Trophoblast cell (in vitro differentiated cells and primary cell): ENCODE measurements around the gene VPS33B.

Experiments
- DNase-seq, 2 donors: peaks; one replicate each; pipeline ENCODE4 v3.0.0-alpha.2; 2016
- H2AFZ ChIP-seq: 2 replicates; pipeline ENCODE4 v1.6.1; 2013; ENCODE audit warnings: low read length, moderate library complexity, mild to moderate bottlenecking; ENCODE audit not compliant: insufficient read depth, poor library complexity
- H2AK5ac ChIP-seq: 2 replicates; pipeline ENCODE4 v1.6.1; 2013; ENCODE audit warnings: mild to moderate bottlenecking, low read length
- H2BK120ac ChIP-seq: 2 replicates; pipeline ENCODE4 v1.6.1; 2013; ENCODE audit warnings: low read length, mild to moderate bottlenecking, moderate library complexity; ENCODE audit not compliant: insufficient read depth, poor library complexity
- H2BK12ac ChIP-seq: 2 replicates; pipeline ENCODE4 v1.6.1; 2013; ENCODE audit warnings: mild to moderate bottlenecking, low read length, moderate library complexity
- H2BK5ac ChIP-seq: 2 replicates; pipeline ENCODE4 v1.6.1; 2013; ENCODE audit warnings: low read length, low read depth, moderate library complexity, mild to moderate bottlenecking; ENCODE audit not compliant: poor library complexity
- H3K14ac ChIP-seq: 2 replicates; pipeline ENCODE4 v1.6.1; 2013; ENCODE audit warnings: mild to moderate bottlenecking, low read length
- H3K18ac ChIP-seq: 2 replicates; pipeline ENCODE4 v1.6.1; 2013; ENCODE audit warnings: mild to moderate bottlenecking, low read length
- H3K23ac ChIP-seq: 2 replicates; pipeline ENCODE4 v1.6.1; 2013; ENCODE audit warnings: low read length
- H3K27ac ChIP-seq: 2 replicates; pipeline ENCODE4 v1.5.1; 2013; ENCODE audit warnings: low read depth, mild to moderate bottlenecking, inconsistent platforms, low read length, moderate library complexity
- H3K27me3 ChIP-seq: 2 replicates; pipeline ENCODE4 v1.6.1; 2013; ENCODE audit warnings: inconsistent platforms, mild to moderate bottlenecking, low read length, moderate library complexity; ENCODE audit not compliant: insufficient read depth
- H3K36me3 ChIP-seq, 2 experiments: 1 replicate in 1 of 2; 2 replicates in 1 of 2; pipeline ENCODE4 v1.6.1; 2013; ENCODE audit warnings: low read length in 2 of 2, mild to moderate bottlenecking in 2 of 2, moderate library complexity in 1 of 2; ENCODE audit not compliant: insufficient read depth in 2 of 2, control insufficient read depth in 1 of 2
- H3K4ac ChIP-seq: 2 replicates; pipeline ENCODE4 v1.6.1; 2013; ENCODE audit warnings: low read depth, mild to moderate bottlenecking, low read length, moderate library complexity
- H3K4me1 ChIP-seq, 2 experiments: 1 replicate in 1 of 2; 2 replicates in 1 of 2; pipeline ENCODE4 v1.6.1; 2013; ENCODE audit warnings: low read length in 2 of 2, mild to moderate bottlenecking in 2 of 2, moderate library complexity in 1 of 2; ENCODE audit not compliant: insufficient read depth in 2 of 2, control insufficient read depth in 1 of 2
- H3K4me2 ChIP-seq: 2 replicates; pipeline ENCODE4 v1.6.1; 2013; ENCODE audit warnings: inconsistent platforms, mild to moderate bottlenecking, low read length, moderate library complexity
- H3K4me3 ChIP-seq: 2 replicates; pipeline ENCODE4 v1.5.1; 2013; ENCODE audit warnings: mild to moderate bottlenecking, low read depth, low read length, inconsistent platforms
- H3K79me1 ChIP-seq: one replicate; pipeline ENCODE4 v1.6.1; 2013; ENCODE audit warnings: low read length
- H3K79me2 ChIP-seq: 2 replicates; pipeline ENCODE4 v1.6.1; 2013; ENCODE audit warnings: low read length, mild to moderate bottlenecking; ENCODE audit not compliant: control insufficient read depth, insufficient read depth, poor library complexity
- H3K9ac ChIP-seq: 2 replicates; pipeline ENCODE4 v1.6.1; 2013; ENCODE audit warnings: mild to moderate bottlenecking, low read length
- H3K9me3 ChIP-seq: 2 replicates; pipeline ENCODE4 v1.6.1; 2013; ENCODE audit warnings: low read depth, mild to moderate bottlenecking, control low read depth, inconsistent platforms, low read length; ENCODE audit not compliant: insufficient read depth
- H4K12ac ChIP-seq: 2 replicates; pipeline ENCODE4 v1.6.1; 2013; ENCODE audit warnings: low read depth, mild to moderate bottlenecking, low read length, moderate library complexity
- H4K8ac ChIP-seq: 2 replicates; pipeline ENCODE4 v1.6.1; 2013; ENCODE audit warnings: low read depth, mild to moderate bottlenecking, low read length, moderate library complexity
- H4K91ac ChIP-seq: one replicate; pipeline ENCODE4 v1.6.1; 2013; ENCODE audit warnings: low read depth, mild to moderate bottlenecking, low read length, moderate library complexity
- WGBS: extraction: QIAGEN DNeasy Blood & Tissue Kit; methylation state at CpG from one replicate; pipeline ENCODE4 v1.1.7; 2013; ENCODE audit warnings: missing lambda C conversion rate; ENCODE audit not compliant: insufficient read length, insufficient coverage; ENCODE audit errors: extremely low coverage; 5-methylcytosine and 5-hydroxymethylcytosine counted together

The VPS33B gene

GRCh38 chr15:91045065-91045464, 22.7 kb upstream of the VPS33B start:
- Histone ChIP-seq H3K79me2 (no peaks in the 10 kb centered on the region), H3K27me3 (no peaks in the 10 kb centered on the region), H3K4me1 (no peaks in the 10 kb centered on the region), H4K91ac (no peak overlapping the region), H2AK5ac (no peak overlapping the region), H2AFZ (no peak overlapping the region), H2BK12ac (no peak overlapping the region), H3K14ac (no peak overlapping the region), H3K9ac (no peak overlapping the region), H2BK5ac (no peak overlapping the region), H3K27ac (no peak overlapping the region), H3K23ac (no peak overlapping the region), H2BK120ac (no peak overlapping the region), H3K9me3 (no peaks in the 10 kb centered on the region), H3K4me2 (no peak overlapping the region), H3K79me1 (no peaks in the 10 kb centered on the region), H3K4me3 (no peak overlapping the region), H4K12ac (no peak overlapping the region), H3K18ac (no peak overlapping the region), H3K4ac (no peak overlapping the region), H4K8ac (no peak overlapping the region), H3K36me3 (no peaks in the 10 kb centered on the region)
- no peak for DNase-seq
- no CpG with 5 or more reads among the region's 3 CpGs for WGBS

GRCh38 chr15:91043202-91043874, 20.9 kb upstream of the VPS33B start:
- DNase-seq: no peak
- WGBS: no CpG with 5 or more reads among the region's 11 CpGs
- H3K36me3 ChIP-seq: no peaks in the 10 kb centered on the region
- H3K4ac ChIP-seq: no peak overlapping the region
- H3K4me2 ChIP-seq: no peak overlapping the region
- H2BK120ac ChIP-seq: no peak overlapping the region
- no peak overlapping the region for H2AFZ ChIP-seq
- no peaks in the 10 kb centered on the region for H3K79me2 ChIP-seq
- no peak overlapping the region for H3K9ac ChIP-seq
- no peak overlapping the region for H2AK5ac ChIP-seq
- no peaks in the 10 kb centered on the region for H3K9me3 ChIP-seq
- H4K12ac ChIP-seq: no peak overlapping the region
- H4K91ac ChIP-seq: no peak overlapping the region
- no peak overlapping the region for H2BK12ac ChIP-seq
- H3K27me3 ChIP-seq: no peaks in the 10 kb centered on the region
- no peak overlapping the region for H3K4me3 ChIP-seq
- H3K27ac ChIP-seq: no peak overlapping the region
- H3K4me1 ChIP-seq: no peaks in the 10 kb centered on the region
- H2BK5ac ChIP-seq: no peak overlapping the region
- no peak overlapping the region for H4K8ac ChIP-seq
- H3K79me1 ChIP-seq: no peaks in the 10 kb centered on the region
- no peak overlapping the region for H3K14ac ChIP-seq
- H3K23ac ChIP-seq: no peak overlapping the region
- no peak overlapping the region for H3K18ac ChIP-seq

- H2BK12ac ChIP-seq: no peak overlapping the region
- no peak overlapping the region for H3K9ac ChIP-seq
- H4K12ac ChIP-seq: no peak overlapping the region
- no peaks in the 10 kb centered on the region for H3K4me1 ChIP-seq
- no peak overlapping the region for H3K27ac ChIP-seq
- no peak overlapping the region for H4K8ac ChIP-seq
- H3K27me3 ChIP-seq: no peaks in the 10 kb centered on the region
- H3K14ac ChIP-seq: no peak overlapping the region
- no peaks in the 10 kb centered on the region for H3K9me3 ChIP-seq
- no peak overlapping the region for H3K4ac ChIP-seq
- no peaks in the 10 kb centered on the region for H3K79me2 ChIP-seq
- H3K4me3 ChIP-seq: no peak overlapping the region
- no peaks in the 10 kb centered on the region for H3K79me1 ChIP-seq
- WGBS: no CpG with 5 or more reads among the region's 8 CpGs
- no peak overlapping the region for H3K4me2 ChIP-seq
- no peak overlapping the region for H2BK5ac ChIP-seq
- no peak overlapping the region for H4K91ac ChIP-seq
- H2AK5ac ChIP-seq: no peak overlapping the region
- no peak overlapping the region for H2AFZ ChIP-seq
- no peak overlapping the region for H3K23ac ChIP-seq
- DNase-seq: no peak
- H2BK120ac ChIP-seq: no peak overlapping the region
- no peaks in the 10 kb centered on the region for H3K36me3 ChIP-seq
- H3K18ac ChIP-seq: no peak overlapping the region
Observed at GRCh38 chr15:91040856-91041255, 18.5 kb upstream of the VPS33B start.

- Histone ChIP-seq H4K91ac (no peak overlapping the region), H3K14ac (no peak overlapping the region), H3K27me3 (no peaks in the 10 kb centered on the region)
Observed at GRCh38 chr15:91039996-91040395, 17.6 kb upstream of the VPS33B start.

More at GRCh38 chr15:91039996-91040395, 17.6 kb upstream of the VPS33B start:
- no peak overlapping the region for H3K18ac ChIP-seq
- H3K79me1 ChIP-seq: no peaks in the 10 kb centered on the region
- no peak overlapping the region for H2BK120ac ChIP-seq
- H3K27ac ChIP-seq: no peak overlapping the region
- no peak overlapping the region for H3K9ac ChIP-seq
- H2BK12ac ChIP-seq: no peak overlapping the region
- H2BK5ac ChIP-seq: no peak overlapping the region
- no peak overlapping the region for H2AK5ac ChIP-seq
- H3K4me1 ChIP-seq: no peaks in the 10 kb centered on the region
- no peaks in the 10 kb centered on the region for H3K9me3 ChIP-seq
- no peak overlapping the region for H2AFZ ChIP-seq
- H3K36me3 ChIP-seq: no peaks in the 10 kb centered on the region
- no peak overlapping the region for H3K4me2 ChIP-seq
- no peak overlapping the region for H3K23ac ChIP-seq
- DNase-seq: no peak
- no peak overlapping the region for H4K8ac ChIP-seq
- H3K4ac ChIP-seq: no peak overlapping the region
- no peak overlapping the region for H3K4me3 ChIP-seq
- no peaks in the 10 kb centered on the region for H3K79me2 ChIP-seq
- no peak overlapping the region for H4K12ac ChIP-seq
- no CpG with 5 or more reads among the region's 3 CpGs for WGBS
